PC-9 (cell line): ENCODE data around the gene RPS6KB1. TPM values are rescaled to one million over a fixed set of nuclear protein-coding genes. Genes with fewer than 3 reads are reported as not detected.
"Not testable (repeated sequence)": the region's sequence is repeated elsewhere in the genome, so short reads cannot be mapped to it uniquely, and the experiment has no call there.

Source experiments
- BruUV-seq: library from RNA; stranded (reverse); fragments of 400-500 nt; replicated peaks from 2 replicates; lab custom pipeline; 2021; lab: Mats Ljungman, UMichigan
- CTCF ChIA-PET: fragments of 300-600 bp; sonication (Branson Sonifier 250); formaldehyde crosslinking; loops from one replicate; lab custom pipeline; 2022; ENCODE audit warnings: antibody characterized with exemption; lab: Charles Lee
- POLR2A ChIA-PET: fragments of 300-600 bp; sonication (Branson Sonifier 250); formaldehyde crosslinking; loops from one replicate; lab custom pipeline; 2022; ENCODE audit warnings: antibody characterized with exemption; ENCODE audit not compliant: unreplicated experiment; lab: Charles Lee
- DNase-seq, 2 experiments: peaks; one replicate each; pipeline versions ENCODE4 v3.0.0 to v3.0.0-alpha.2; 2015 to 2022; ENCODE audit warnings: mixed read lengths in 1 of 2
- H2AFZ ChIP-seq: fragments of 200-600 bp; sonication (generic); 2 replicates; pipeline ENCODE4 v1.8.1; 2017; ENCODE audit warnings: antibody characterized with exemption
- H3F3A ChIP-seq: fragments of 200-600 bp; sonication (generic); 2 replicates; pipeline ENCODE4 v1.8.1; 2017; ENCODE audit warnings: antibody characterized with exemption, mild to moderate bottlenecking, low read depth; ENCODE audit not compliant: insufficient read depth
- H3K27ac ChIP-seq: fragments of 200-600 bp; sonication (generic); 2 replicates; pipeline ENCODE4 v1.6.1; 2016; ENCODE audit warnings: mixed run types
- H3K27me3 ChIP-seq: fragments of 200-600 bp; sonication (generic); 2 replicates; pipeline ENCODE4 v1.6.1; 2016; ENCODE audit warnings: low read depth, mixed run types; ENCODE audit not compliant: insufficient read depth
- H3K36me3 ChIP-seq: fragments of 200-600 bp; sonication (generic); 2 replicates; pipeline ENCODE4 v1.6.1; 2016; ENCODE audit warnings: low read depth, mixed run types
- H3K4me1 ChIP-seq: fragments of 200-600 bp; sonication (generic); replicated peaks from 2 replicates; pipeline ENCODE4 v1.6.1; 2016; ENCODE audit warnings: mixed run types; ENCODE audit not compliant: insufficient read depth
- H3K4me2 ChIP-seq: fragments of 200-600 bp; sonication (generic); 2 replicates; pipeline ENCODE4 v1.6.1; 2017; ENCODE audit warnings: mixed run types
- H3K4me3 ChIP-seq: fragments of 200-600 bp; sonication (generic); 2 replicates; pipeline ENCODE4 v1.6.1; 2016; ENCODE audit warnings: mixed run types
- H3K79me2 ChIP-seq: fragments of 200-600 bp; sonication (generic); 2 replicates; pipeline ENCODE4 v1.6.1; 2017; ENCODE audit warnings: low read depth, mixed run types
- H3K9me2 ChIP-seq: fragments of 200-600 bp; sonication (generic); 2 replicates; pipeline ENCODE4 v1.8.1; 2017; ENCODE audit warnings: mild to moderate bottlenecking; ENCODE audit not compliant: insufficient read depth
- H3K9me3 ChIP-seq: fragments of 200-600 bp; sonication (generic); 2 replicates; pipeline ENCODE4 v1.8.1; 2016; ENCODE audit warnings: low read depth; ENCODE audit not compliant: insufficient read depth
- H4K20me1 ChIP-seq: fragments of 200-600 bp; sonication (generic); 2 replicates; pipeline ENCODE4 v1.8.1; 2017; ENCODE audit not compliant: insufficient read depth
- CTCF ChIP-seq: fragments of 200-600 bp; sonication (generic); conservative IDR thresholded peaks from 2 replicates; pipeline ENCODE4 v1.6.1; 2017; ENCODE audit warnings: mixed run types, antibody characterized with exemption, mild to moderate bottlenecking, moderate library complexity
- EZH2 ChIP-seq: fragments of 200-600 bp; sonication (generic); IDR thresholded peaks from 2 replicates; pipeline ENCODE4 v1.8.0; 2017; ENCODE audit warnings: antibody characterized with exemption, low read depth
- intact Hi-C: fragments of 100-400 bp; cut with micrococcal nuclease; formaldehyde crosslinking; loops from one replicate; pipeline ENCODE4 v1.10.0; 2022; ENCODE audit not compliant: unreplicated experiment
- total RNA-seq: library from RNA; stranded (reverse); gene quantifications from 2 replicates; pipeline ENCODE4 v1.2.3, GENCODE V29; 2021

RPS6KB1 gene
- total RNA-seq, 1 experiment from 2014 or later: 41.8 TPM

- Histone ChIP-seq H2AFZ (no peak overlapping the region), H3K27me3 (no peaks in the 10 kb centered on the region), H3K4me1 (peaks cover 8% of the 10 kb centered on the region; the same call in 1 of the 2 replicates), H3K9me2 (no peaks in the 10 kb centered on the region), H3K4me2 (no peak overlapping the region), H3K27ac (no peak overlapping the region), H3K36me3 (peaks cover 10% of the 10 kb centered on the region; the same call in 1 of the 2 replicates), H3K4me3 (no peak overlapping the region), H3F3A (peaks cover 12% of the 10 kb centered on the region; the same call in 1 of the 2 replicates), H3K79me2 (no peaks in the 10 kb centered on the region), H3K9me3 (no peaks in the 10 kb centered on the region), H4K20me1 (no peaks in the 10 kb centered on the region)
- TF ChIP-seq EZH2 (no peak), CTCF (no peak)
- intact Hi-C loops: no loop called here
- POLR2A ChIA-PET: no interaction called here
- CTCF ChIA-PET: interaction anchor here (0.6 kb wide), 1 partner anchor 231 kb away, joined by 18 read pairs; no protein-coding TSS in a partner anchor
- BruUV-seq: no TSS peak
- no peak for DNase-seq
These were observed 20.6 kb upstream of the RPS6KB1 start for GRCh38 chr17:59872351-59872750.

- H3K27me3 ChIP-seq, intact Hi-C loops, H3K79me2 ChIP-seq, H3K9me2 ChIP-seq, H3K4me3 ChIP-seq, H3K4me2 ChIP-seq, H2AFZ ChIP-seq, H3K27ac ChIP-seq, CTCF ChIA-PET, POLR2A ChIA-PET, H3K9me3 ChIP-seq, BruUV-seq, DNase-seq, H3K36me3 ChIP-seq, H4K20me1 ChIP-seq, H3K4me1 ChIP-seq: not testable (repeated sequence)
- peaks cover 12% of the 10 kb centered on the region; the same call in 1 of the 2 replicates for H3F3A ChIP-seq
These were observed 19.5 kb upstream of the RPS6KB1 start for GRCh38 chr17:59873414-59873813.

- intact Hi-C loops: no loop called here
- Histone ChIP-seq H3K9me2 (no peaks in the 10 kb centered on the region), H3K36me3 (peaks cover 10% of the 10 kb centered on the region; the same call in 1 of the 2 replicates), H3K4me3 (no peak overlapping the region), H3K4me2 (no peak overlapping the region), H3K4me1 (peaks cover 6% of the 10 kb centered on the region; the same call in 1 of the 2 replicates), H3K9me3 (no peaks in the 10 kb centered on the region), H2AFZ (no peak overlapping the region), H3F3A (peaks cover 12% of the 10 kb centered on the region; the same call in 1 of the 2 replicates), H4K20me1 (no peaks in the 10 kb centered on the region), H3K27ac (no peak overlapping the region), H3K27me3 (no peaks in the 10 kb centered on the region), H3K79me2 (no peaks in the 10 kb centered on the region)
- DNase-seq: no peak
- no peak for TF ChIP-seq CTCF
- no peak for TF ChIP-seq EZH2
- ChIA-PET POLR2A (no interaction called here), CTCF (interaction anchor here (0.7 kb wide), 2 partner anchors 84 to 673 kb away, joined by 3 read pairs; no protein-coding TSS in a partner anchor)
- no TSS peak for BruUV-seq
These were observed 18.5 kb upstream of the RPS6KB1 start for GRCh38 chr17:59874376-59874775.

GRCh38 chr17:59876107-59876506 lies 16.8 kb upstream of the RPS6KB1 start:
- peaks cover 10% of the 10 kb centered on the region; the same call in 1 of the 2 replicates for H3K36me3 ChIP-seq
- no peaks in the 10 kb centered on the region for H3K27me3 ChIP-seq
- H3K9me3 ChIP-seq: no peaks in the 10 kb centered on the region
- DNase-seq: no peak
- no peak overlapping the region for H3K4me3 ChIP-seq
- H4K20me1 ChIP-seq: no peaks in the 10 kb centered on the region
- CTCF ChIA-PET: interaction anchor here (0.6 to 0.7 kb wide), 2 partner anchors 30 to 1010 kb away, joined by 3 to 9 read pairs; no protein-coding TSS in a partner anchor
- H3K4me1 ChIP-seq: no peaks in the 10 kb centered on the region
- POLR2A ChIA-PET: no interaction called here
- H2AFZ ChIP-seq: no peak overlapping the region
- H3K79me2 ChIP-seq: no peaks in the 10 kb centered on the region
- no TSS peak for BruUV-seq
- H3K9me2 ChIP-seq: no peaks in the 10 kb centered on the region
- H3K4me2 ChIP-seq: no peak overlapping the region
- H3F3A ChIP-seq: no peaks in the 10 kb centered on the region
- TF ChIP-seq EZH2: no peak
- no peak for TF ChIP-seq CTCF
- intact Hi-C loops: no loop called here
- no peak overlapping the region for H3K27ac ChIP-seq
